ENCODE data around the gene OPCML.

- no peak for TF ChIP-seq POLR2A (IDR thresholded peaks at IDR 0.05)
- TF ChIP-seq CTCF (IDR thresholded peaks at IDR 0.05): no peak
Observed at GRCh38 chr11:133425245-133425644, 107.1 kb downstream of the OPCML start.

Measured in transverse colon (tissue), 3 donors.